Fibroblast of lung (primary cell): ENCODE results near the gene RAB10. TPM values are rescaled to one million over a fixed set of nuclear protein-coding genes. Genes with fewer than 3 reads are reported as not detected.

ENCODE experiments used
- DNase-seq, 2 donors: peaks; one replicate each; pipeline versions ENCODE4 v3.0.0 to v3.0.0-alpha.2; 2010; ENCODE audit warnings: low read depth in 2 of 2
- H2AFZ ChIP-seq: 2 replicates; pipeline ENCODE4 v1.5.1; 2012; ENCODE audit warnings: low read length, control low read depth, inconsistent platforms
- H3K27ac ChIP-seq: 2 replicates; pipeline ENCODE4 v1.5.1; 2011; ENCODE audit warnings: low read length, control low read depth; ENCODE audit not compliant: insufficient read depth
- H3K27me3 ChIP-seq: 2 replicates; pipeline ENCODE4 v1.5.1; 2011; ENCODE audit warnings: mild to moderate bottlenecking, low read length; ENCODE audit not compliant: control insufficient read depth, insufficient read depth
- H3K36me3 ChIP-seq: 2 replicates; pipeline ENCODE4 v1.5.1; 2011; ENCODE audit warnings: low read length; ENCODE audit not compliant: control insufficient read depth, insufficient read depth
- H3K4me1 ChIP-seq: 2 replicates; pipeline ENCODE4 v1.5.1; 2011; ENCODE audit warnings: low read length; ENCODE audit not compliant: control insufficient read depth, insufficient read depth; ENCODE audit errors: extremely low read depth
- H3K4me2 ChIP-seq: 2 replicates; pipeline ENCODE4 v1.5.1; 2011; ENCODE audit warnings: low read length, control low read depth; ENCODE audit not compliant: insufficient read depth; ENCODE audit errors: extremely low read depth
- H3K4me3 ChIP-seq, 4 experiments: fragments of 200-600 bp in 1 of 4; sonication (generic) in 1 of 4; replicated peaks in 1 of 4; 2 replicates each; pipeline ENCODE4 v1.5.1; 2011 to 2016; ENCODE audit warnings: low read length in 4 of 4, low read depth in 3 of 4, mild to moderate bottlenecking in 3 of 4, control low read depth in 2 of 4, inconsistent platforms in 1 of 4, mixed read lengths in 1 of 4; ENCODE audit not compliant: insufficient read depth in 1 of 4; ENCODE audit errors: control extremely low read depth in 1 of 4
- H3K79me2 ChIP-seq: 2 replicates; pipeline ENCODE4 v1.5.1; 2012; ENCODE audit warnings: mild to moderate bottlenecking, low read length, inconsistent platforms; ENCODE audit not compliant: control insufficient read depth, insufficient read depth
- H3K9ac ChIP-seq: 2 replicates; pipeline ENCODE4 v1.5.1; 2011; ENCODE audit warnings: mild to moderate bottlenecking, low read length, control low read depth; ENCODE audit not compliant: insufficient read depth
- H3K9me3 ChIP-seq: 2 replicates; pipeline ENCODE4 v1.5.1; 2012; ENCODE audit warnings: low read depth, low read length; ENCODE audit not compliant: control insufficient read depth, insufficient read depth
- H4K20me1 ChIP-seq: 2 replicates; pipeline ENCODE4 v1.5.1; 2011; ENCODE audit warnings: low read length; ENCODE audit not compliant: control insufficient read depth, insufficient read depth; ENCODE audit errors: extremely low read depth
- EZH2 ChIP-seq: IDR thresholded peaks from 2 replicates; pipeline ENCODE4 v1.5.1; 2012; ENCODE audit warnings: low read length, control low read depth, mild to moderate bottlenecking; ENCODE audit errors: missing control alignments
- polyA plus RNA-seq, 2 donors: library from polyadenylated mRNA; depleted of rRNA in 1 of 2; stranded (reverse) in 1 of 2; unstranded in 1 of 2; fragments of >200 nt; gene quantifications; 2 replicates each; pipeline ENCODE4 v1.2.1, GENCODE V29; 2011 to 2012; ENCODE audit warnings: missing spikeins in 1 of 2
- total RNA-seq: library from RNA; depleted of rRNA; stranded (reverse); fragments of >200 nt; gene quantifications from 2 replicates; pipeline ENCODE4 v1.2.1, GENCODE V29; 2014
- TF ChIP-seq, protein P1 (sequence below), 2 donors: IDR thresholded peaks in 1 of 2; conservative IDR thresholded peaks in 1 of 2; 1 replicate in 1 of 2; 2 replicates in 1 of 2; pipeline ENCODE4 v1.5.1; 2011 to 2012; ENCODE audit warnings: low read length in 2 of 2, control low read depth in 1 of 2, inconsistent platforms in 1 of 2, low read depth in 1 of 2, mild to moderate bottlenecking in 1 of 2

The RAB10 gene
- total and polyA plus RNA-seq, 2 donors (not counting 1 experiment from before 2014, with no cell fraction given) = 94.1 to 253 TPM

DNA sequence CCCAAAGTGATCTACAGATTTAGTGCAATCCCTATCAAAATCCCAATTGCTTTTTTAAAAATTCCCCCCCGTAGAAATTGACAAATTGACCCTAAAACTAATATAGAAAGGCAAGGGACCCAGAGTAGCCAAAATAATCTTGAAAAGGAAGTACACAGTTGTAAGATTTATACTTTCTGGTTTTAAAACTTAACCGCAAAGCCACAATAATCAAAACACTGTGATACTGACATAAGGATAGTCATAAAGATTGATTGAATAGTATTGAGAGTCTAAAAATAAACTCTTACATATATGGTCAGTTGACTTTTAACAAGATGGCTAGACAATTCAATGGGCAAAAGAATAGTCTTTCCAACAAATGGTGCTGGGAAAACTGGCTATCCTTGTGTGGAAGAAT, 80.3 kb downstream of the RAB10 start:
- H3K9me3 ChIP-seq = no peaks in the 10 kb centered on the region
- H3K27me3 ChIP-seq = no peaks in the 10 kb centered on the region
- H3K4me2 ChIP-seq = no peak overlapping the region
- no peak overlapping the region for H3K4me3 ChIP-seq
- DNase-seq = peak; percentile 11 to 19
- H3K36me3 ChIP-seq = no peaks in the 10 kb centered on the region
- no peaks in the 10 kb centered on the region for H3K4me1 ChIP-seq
- no peak overlapping the region for H2AFZ ChIP-seq
- no peaks in the 10 kb centered on the region for H4K20me1 ChIP-seq
- TF ChIP-seq, protein P1, sequence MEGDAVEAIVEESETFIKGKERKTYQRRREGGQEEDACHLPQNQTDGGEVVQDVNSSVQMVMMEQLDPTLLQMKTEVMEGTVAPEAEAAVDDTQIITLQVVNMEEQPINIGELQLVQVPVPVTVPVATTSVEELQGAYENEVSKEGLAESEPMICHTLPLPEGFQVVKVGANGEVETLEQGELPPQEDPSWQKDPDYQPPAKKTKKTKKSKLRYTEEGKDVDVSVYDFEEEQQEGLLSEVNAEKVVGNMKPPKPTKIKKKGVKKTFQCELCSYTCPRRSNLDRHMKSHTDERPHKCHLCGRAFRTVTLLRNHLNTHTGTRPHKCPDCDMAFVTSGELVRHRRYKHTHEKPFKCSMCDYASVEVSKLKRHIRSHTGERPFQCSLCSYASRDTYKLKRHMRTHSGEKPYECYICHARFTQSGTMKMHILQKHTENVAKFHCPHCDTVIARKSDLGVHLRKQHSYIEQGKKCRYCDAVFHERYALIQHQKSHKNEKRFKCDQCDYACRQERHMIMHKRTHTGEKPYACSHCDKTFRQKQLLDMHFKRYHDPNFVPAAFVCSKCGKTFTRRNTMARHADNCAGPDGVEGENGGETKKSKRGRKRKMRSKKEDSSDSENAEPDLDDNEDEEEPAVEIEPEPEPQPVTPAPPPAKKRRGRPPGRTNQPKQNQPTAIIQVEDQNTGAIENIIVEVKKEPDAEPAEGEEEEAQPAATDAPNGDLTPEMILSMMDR (conservative IDR thresholded peaks at IDR 0.05 in 1 of 2, IDR thresholded peaks at IDR 0.05 in 1 of 2; ENCODE audit: low read depth in 1 of 2, low read length in 2 of 2) = no peak
- no peak for TF ChIP-seq EZH2
- H3K27ac ChIP-seq = no peak overlapping the region
- no peak overlapping the region for H3K9ac ChIP-seq
- H3K79me2 ChIP-seq = peaks cover 5% of the 10 kb centered on the region

DNA sequence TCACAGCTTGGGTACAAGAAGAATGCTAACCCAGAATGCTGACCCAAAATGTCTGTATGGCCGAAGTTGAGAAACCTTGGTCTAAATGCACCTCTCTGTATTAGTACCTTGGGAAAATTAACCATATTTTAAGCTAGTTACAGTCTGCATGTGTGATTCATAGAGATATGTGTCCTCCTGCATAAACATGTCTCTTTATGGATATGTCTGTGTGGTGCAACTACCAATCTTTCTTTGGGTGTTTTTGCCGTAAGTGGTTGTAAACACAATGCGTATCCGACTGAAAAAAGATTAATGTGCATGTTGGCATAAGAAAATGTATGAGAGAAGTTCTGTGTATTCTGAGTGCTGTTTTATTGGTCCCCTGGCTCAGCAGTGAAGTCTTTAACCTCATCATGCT, 84.8 kb downstream of the RAB10 start:
- peaks cover 12% of the 10 kb centered on the region for H3K79me2 ChIP-seq
- no peaks in the 10 kb centered on the region for H4K20me1 ChIP-seq
- DNase-seq = peak in 1 of 2 donors; percentile 18
- no peaks in the 10 kb centered on the region for H3K9me3 ChIP-seq
- H3K9ac ChIP-seq = no peak overlapping the region
- no peaks in the 10 kb centered on the region for H3K4me1 ChIP-seq
- H3K4me3 ChIP-seq = no peak overlapping the region
- H3K27me3 ChIP-seq = no peaks in the 10 kb centered on the region
- no peak overlapping the region for H3K27ac ChIP-seq
- no peak overlapping the region for H3K4me2 ChIP-seq
- no peak for TF ChIP-seq EZH2
- TF ChIP-seq, protein P1 (conservative IDR thresholded peaks at IDR 0.05 in 1 of 2, IDR thresholded peaks at IDR 0.05 in 1 of 2; ENCODE audit: low read depth in 1 of 2, low read length in 2 of 2) = no peak
- no peaks in the 10 kb centered on the region for H3K36me3 ChIP-seq
- no peak overlapping the region for H2AFZ ChIP-seq

GRCh38 chr2:26119521-26119920, 85.6 kb downstream of the RAB10 start:
- Histone ChIP-seq H2AFZ (no peak overlapping the region), H3K36me3 (no peaks in the 10 kb centered on the region), H3K9ac (no peak overlapping the region), H3K4me3 (no peak overlapping the region), H3K9me3 (no peaks in the 10 kb centered on the region), H4K20me1 (no peaks in the 10 kb centered on the region), H3K4me2 (no peak overlapping the region), H3K27me3 (no peaks in the 10 kb centered on the region), H3K4me1 (no peaks in the 10 kb centered on the region), H3K27ac (no peak overlapping the region), H3K79me2 (peaks cover 12% of the 10 kb centered on the region)
- TF ChIP-seq EZH2 = no peak
- TF ChIP-seq, protein P1 (conservative IDR thresholded peaks at IDR 0.05 in 1 of 2, IDR thresholded peaks at IDR 0.05 in 1 of 2; ENCODE audit: low read depth in 1 of 2, low read length in 2 of 2) = no peak
- no peak for DNase-seq
